ENCODE measurements around the gene TXNL4A.

GRCh38 chr18:79954791-79955190, 33.6 kb downstream of the TXNL4A start:
- TF ChIP-seq, protein P1, sequence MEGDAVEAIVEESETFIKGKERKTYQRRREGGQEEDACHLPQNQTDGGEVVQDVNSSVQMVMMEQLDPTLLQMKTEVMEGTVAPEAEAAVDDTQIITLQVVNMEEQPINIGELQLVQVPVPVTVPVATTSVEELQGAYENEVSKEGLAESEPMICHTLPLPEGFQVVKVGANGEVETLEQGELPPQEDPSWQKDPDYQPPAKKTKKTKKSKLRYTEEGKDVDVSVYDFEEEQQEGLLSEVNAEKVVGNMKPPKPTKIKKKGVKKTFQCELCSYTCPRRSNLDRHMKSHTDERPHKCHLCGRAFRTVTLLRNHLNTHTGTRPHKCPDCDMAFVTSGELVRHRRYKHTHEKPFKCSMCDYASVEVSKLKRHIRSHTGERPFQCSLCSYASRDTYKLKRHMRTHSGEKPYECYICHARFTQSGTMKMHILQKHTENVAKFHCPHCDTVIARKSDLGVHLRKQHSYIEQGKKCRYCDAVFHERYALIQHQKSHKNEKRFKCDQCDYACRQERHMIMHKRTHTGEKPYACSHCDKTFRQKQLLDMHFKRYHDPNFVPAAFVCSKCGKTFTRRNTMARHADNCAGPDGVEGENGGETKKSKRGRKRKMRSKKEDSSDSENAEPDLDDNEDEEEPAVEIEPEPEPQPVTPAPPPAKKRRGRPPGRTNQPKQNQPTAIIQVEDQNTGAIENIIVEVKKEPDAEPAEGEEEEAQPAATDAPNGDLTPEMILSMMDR (IDR thresholded peaks at IDR 0.05) = no peak
- no peak for TF ChIP-seq POLR2A (IDR thresholded peaks at IDR 0.05)

All from right lobe of liver (tissue), 4 donors.